GM23338 (cell line): ENCODE data around the gene BTNL8. TPM values are rescaled to one million over a fixed set of nuclear protein-coding genes. Genes with fewer than 3 reads are reported as not detected.

Experiments used
- ATAC-seq: fragments of 200-7000 bp; cut with Tn5 transposase; 3 replicates; pipeline ENCODE4 v1.9.1; 2020
- DNase-seq: peaks from one replicate; pipeline ENCODE4 v3.0.0-alpha.2; 2015; ENCODE audit warnings: low spot score
- H2AFZ ChIP-seq: fragments of 200-600 bp; sonication (generic); 2 replicates; pipeline ENCODE4 v1.8.0; 2016; ENCODE audit warnings: antibody characterized with exemption, mild to moderate bottlenecking, moderate library complexity
- H3F3A ChIP-seq: fragments of 200-600 bp; sonication (generic); replicated peaks from 2 replicates; pipeline ENCODE4 v1.8.0; 2017; ENCODE audit warnings: antibody characterized with exemption, mixed run types, low read depth
- H3K27ac ChIP-seq: fragments of 200-600 bp; sonication (generic); 2 replicates; pipeline ENCODE4 v1.6.1; 2016; ENCODE audit warnings: low read depth
- H3K27me3 ChIP-seq: fragments of 200-600 bp; sonication (generic); 2 replicates; pipeline ENCODE4 v1.8.0; 2016; ENCODE audit warnings: mild to moderate bottlenecking, mixed run types, moderate library complexity; ENCODE audit not compliant: insufficient read depth
- H3K36me3 ChIP-seq: fragments of 200-600 bp; sonication (generic); 2 replicates; pipeline ENCODE4 v1.8.0; 2016; ENCODE audit warnings: mild to moderate bottlenecking; ENCODE audit not compliant: insufficient read depth
- H3K4me1 ChIP-seq: fragments of 200-600 bp; sonication (generic); 2 replicates; pipeline ENCODE4 v1.8.0; 2016; ENCODE audit warnings: mild to moderate bottlenecking, moderate library complexity; ENCODE audit not compliant: insufficient read depth
- H3K4me2 ChIP-seq: fragments of 200-600 bp; sonication (generic); 2 replicates; pipeline ENCODE4 v1.7.1; 2017; ENCODE audit warnings: mixed run types
- H3K4me3 ChIP-seq: fragments of 200-600 bp; sonication (generic); 2 replicates; pipeline ENCODE4 v1.6.1; 2016; ENCODE audit warnings: mixed run types
- H3K79me2 ChIP-seq: fragments of 200-600 bp; sonication (generic); replicated peaks from 2 replicates; pipeline ENCODE4 v1.8.0; 2017; ENCODE audit warnings: mild to moderate bottlenecking; ENCODE audit not compliant: insufficient read depth
- H3K9me2 ChIP-seq: fragments of 200-600 bp; sonication (generic); 2 replicates; pipeline ENCODE4 v1.8.0; 2017; ENCODE audit not compliant: insufficient read depth
- H4K20me1 ChIP-seq: fragments of 200-600 bp; sonication (generic); replicated peaks from 2 replicates; pipeline ENCODE4 v1.8.0; 2017; ENCODE audit warnings: mild to moderate bottlenecking; ENCODE audit not compliant: insufficient read depth
- H3K27ac Mint-ChIP-seq: 2 replicates; pipeline ENCODE4 v1.8.0; 2020; ENCODE audit warnings: inconsistent platforms, mild to moderate bottlenecking, moderate library complexity, mixed read lengths
- H3K27me3 Mint-ChIP-seq: 3 replicates; pipeline ENCODE4 v1.8.0; 2022; ENCODE audit warnings: low read depth, mild to moderate bottlenecking, moderate library complexity, mixed read lengths, inconsistent platforms; ENCODE audit not compliant: insufficient read depth, poor library complexity
- H3K36me3 Mint-ChIP-seq: 3 replicates; pipeline ENCODE4 v1.8.0; 2021; ENCODE audit warnings: low read depth, mild to moderate bottlenecking, inconsistent platforms, moderate library complexity, mixed read lengths
- H3K4me1 Mint-ChIP-seq: 3 replicates; pipeline ENCODE4 v1.8.0; 2020; ENCODE audit warnings: mild to moderate bottlenecking, inconsistent platforms, mixed read lengths
- H3K4me3 Mint-ChIP-seq: 3 replicates; pipeline ENCODE4 v1.8.0; 2021; ENCODE audit warnings: moderate library complexity, mild to moderate bottlenecking, inconsistent platforms, mixed read lengths
- H3K9me3 Mint-ChIP-seq: 3 replicates; pipeline ENCODE4 v1.8.0; 2020; ENCODE audit warnings: moderate library complexity, mild to moderate bottlenecking, inconsistent platforms, mixed read lengths
- EZH2 ChIP-seq: fragments of 200-600 bp; sonication (generic); IDR thresholded peaks from one replicate; pipeline ENCODE4 v1.8.0; 2017; ENCODE audit warnings: antibody characterized with exemption, mild to moderate bottlenecking, low read depth; ENCODE audit not compliant: unreplicated experiment
- JUNB ChIP-seq: IDR thresholded peaks from one replicate; pipeline ENCODE4 v1.6.1; 2016; ENCODE audit warnings: antibody characterized with exemption; ENCODE audit not compliant: unreplicated experiment
- NANOG ChIP-seq: IDR thresholded peaks from 2 replicates; pipeline ENCODE4 v1.6.1; 2016; ENCODE audit warnings: antibody characterized with exemption, borderline replicate concordance
- REST ChIP-seq: IDR thresholded peaks from one replicate; pipeline ENCODE4 v1.6.1; 2018; ENCODE audit warnings: antibody characterized with exemption; ENCODE audit not compliant: unreplicated experiment
- STAT1 ChIP-seq: IDR thresholded peaks from one replicate; pipeline ENCODE4 v1.6.1; 2016; ENCODE audit warnings: antibody characterized with exemption; ENCODE audit not compliant: unreplicated experiment
- ZNF114 ChIP-seq: fragments of 250-450 bp; sonication (Bioruptor Pico); IDR thresholded peaks from 2 replicates; pipeline ENCODE4 v1.5.0; 2020; ENCODE audit warnings: mild to moderate bottlenecking, moderate library complexity
- polyA plus RNA-seq: library from polyadenylated mRNA; unstranded; fragments of >200 nt; fragmentation: Nextera tagmentation; extraction: Ambion mirVana; gene quantifications from 2 replicates; pipeline ENCODE4 v1.2.1, GENCODE V29; 2016
- total RNA-seq: library from RNA; depleted of rRNA; stranded (reverse); fragments of >200 nt; shearing (Covaris generic); gene quantifications from 2 replicates; pipeline ENCODE4 v1.2.3, GENCODE V29; 2014
- TF ChIP-seq, protein P1 (sequence below): IDR thresholded peaks from 2 replicates; pipeline ENCODE4 v1.6.1; 2016; ENCODE audit warnings: antibody characterized with exemption
- TF ChIP-seq, protein P2 (sequence below), 2 experiments: fragments of 200-600 bp in 1 of 2; sonication (generic) in 1 of 2; conservative IDR thresholded peaks; 2 replicates each; pipeline versions ENCODE4 v1.5.1 to v1.6.1; 2016 to 2017; ENCODE audit warnings: antibody characterized with exemption in 2 of 2, low read depth in 2 of 2, mild to moderate bottlenecking in 2 of 2, moderate library complexity in 1 of 2

The BTNL8 gene
- total and polyA plus RNA-seq, 2 experiments from 2014 or later = 0.23 TPM; not detected in 1

- H3K79me2 ChIP-seq = no peaks in the 10 kb centered on the region
- Mint-ChIP-seq H3K27ac (no peak overlapping the region), H3K27me3 (no peaks in the 10 kb centered on the region), H3K4me1 (no peaks in the 10 kb centered on the region), H3K36me3 (no peaks in the 10 kb centered on the region), H3K9me3 (no peaks in the 10 kb centered on the region), H3K4me3 (no peak overlapping the region)
- H3K4me3 ChIP-seq = no peak overlapping the region
- H3F3A ChIP-seq = no peaks in the 10 kb centered on the region
- no peak overlapping the region for H3K4me2 ChIP-seq
- H3K27me3 ChIP-seq = no peaks in the 10 kb centered on the region
- H3K36me3 ChIP-seq = no peaks in the 10 kb centered on the region
- ATAC-seq (no peak), DNase-seq (no peak)
- H3K9me2 ChIP-seq = no peaks in the 10 kb centered on the region
- no peak overlapping the region for H3K27ac ChIP-seq
- no peaks in the 10 kb centered on the region for H3K4me1 ChIP-seq
- no peaks in the 10 kb centered on the region for H4K20me1 ChIP-seq
- H2AFZ ChIP-seq = no peak overlapping the region
- TF ChIP-seq REST (no peak), STAT1 (no peak), EZH2 (no peak)
These were observed 83.2 kb downstream of the BTNL8 start for GRCh38 chr5:180982008-180982741.

DNA sequence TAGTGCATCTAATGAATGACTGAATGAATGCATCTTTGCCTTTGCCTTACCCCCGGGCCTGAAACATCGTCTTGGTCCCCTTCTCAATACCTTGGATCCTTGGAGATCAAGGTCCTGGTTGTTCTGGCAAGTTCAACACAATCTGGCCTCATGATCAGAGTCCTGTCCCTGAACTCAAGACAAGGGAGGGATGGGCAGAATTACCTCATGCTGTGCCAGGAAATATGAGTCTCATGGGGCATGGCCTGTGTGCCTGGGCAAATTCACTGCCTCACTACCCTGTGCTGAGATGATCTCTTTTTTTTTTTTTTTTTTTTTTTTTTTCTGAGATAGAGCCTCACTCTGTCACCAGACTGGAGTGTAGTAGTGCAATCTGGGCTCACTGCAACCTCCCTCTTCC is 89.1 kb downstream of the BTNL8 start:
- no peaks in the 10 kb centered on the region for H3F3A ChIP-seq
- H3K79me2 ChIP-seq = no peaks in the 10 kb centered on the region
- no peak overlapping the region for H3K4me3 ChIP-seq
- H3K9me2 ChIP-seq = no peaks in the 10 kb centered on the region
- H3K4me1 ChIP-seq = no peaks in the 10 kb centered on the region
- H2AFZ ChIP-seq = no peak overlapping the region
- no peak for DNase-seq
- H3K9me3 Mint-ChIP-seq = no peaks in the 10 kb centered on the region
- no peaks in the 10 kb centered on the region for H4K20me1 ChIP-seq
- H3K27me3 Mint-ChIP-seq = no peaks in the 10 kb centered on the region
- H3K27ac ChIP-seq = no peak overlapping the region
- no peaks in the 10 kb centered on the region for H3K36me3 Mint-ChIP-seq
- no peaks in the 10 kb centered on the region for H3K36me3 ChIP-seq
- H3K27ac Mint-ChIP-seq = no peak overlapping the region
- H3K4me2 ChIP-seq = no peak overlapping the region
- H3K4me3 Mint-ChIP-seq = no peak overlapping the region
- ATAC-seq = no peak
- H3K27me3 ChIP-seq = no peaks in the 10 kb centered on the region
- no peaks in the 10 kb centered on the region for H3K4me1 Mint-ChIP-seq
- TF ChIP-seq JUNB (no peak), STAT1 (no peak), NANOG (no peak), REST (no peak), ZNF114 (CRISPR knock-in tag) (no peak)
- TF ChIP-seq, protein P1, sequence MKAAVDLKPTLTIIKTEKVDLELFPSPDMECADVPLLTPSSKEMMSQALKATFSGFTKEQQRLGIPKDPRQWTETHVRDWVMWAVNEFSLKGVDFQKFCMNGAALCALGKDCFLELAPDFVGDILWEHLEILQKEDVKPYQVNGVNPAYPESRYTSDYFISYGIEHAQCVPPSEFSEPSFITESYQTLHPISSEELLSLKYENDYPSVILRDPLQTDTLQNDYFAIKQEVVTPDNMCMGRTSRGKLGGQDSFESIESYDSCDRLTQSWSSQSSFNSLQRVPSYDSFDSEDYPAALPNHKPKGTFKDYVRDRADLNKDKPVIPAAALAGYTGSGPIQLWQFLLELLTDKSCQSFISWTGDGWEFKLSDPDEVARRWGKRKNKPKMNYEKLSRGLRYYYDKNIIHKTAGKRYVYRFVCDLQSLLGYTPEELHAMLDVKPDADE = no peak
- TF ChIP-seq, protein P2, sequence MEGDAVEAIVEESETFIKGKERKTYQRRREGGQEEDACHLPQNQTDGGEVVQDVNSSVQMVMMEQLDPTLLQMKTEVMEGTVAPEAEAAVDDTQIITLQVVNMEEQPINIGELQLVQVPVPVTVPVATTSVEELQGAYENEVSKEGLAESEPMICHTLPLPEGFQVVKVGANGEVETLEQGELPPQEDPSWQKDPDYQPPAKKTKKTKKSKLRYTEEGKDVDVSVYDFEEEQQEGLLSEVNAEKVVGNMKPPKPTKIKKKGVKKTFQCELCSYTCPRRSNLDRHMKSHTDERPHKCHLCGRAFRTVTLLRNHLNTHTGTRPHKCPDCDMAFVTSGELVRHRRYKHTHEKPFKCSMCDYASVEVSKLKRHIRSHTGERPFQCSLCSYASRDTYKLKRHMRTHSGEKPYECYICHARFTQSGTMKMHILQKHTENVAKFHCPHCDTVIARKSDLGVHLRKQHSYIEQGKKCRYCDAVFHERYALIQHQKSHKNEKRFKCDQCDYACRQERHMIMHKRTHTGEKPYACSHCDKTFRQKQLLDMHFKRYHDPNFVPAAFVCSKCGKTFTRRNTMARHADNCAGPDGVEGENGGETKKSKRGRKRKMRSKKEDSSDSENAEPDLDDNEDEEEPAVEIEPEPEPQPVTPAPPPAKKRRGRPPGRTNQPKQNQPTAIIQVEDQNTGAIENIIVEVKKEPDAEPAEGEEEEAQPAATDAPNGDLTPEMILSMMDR (conservative IDR thresholded peaks at IDR 0.05; ENCODE audit: low read depth in 2 of 2) = no peak
